NCI-H524 (cell line): Measurements from ENCODE around the gene SNRNP27.
"Not testable (repeated sequence)": the region's sequence is repeated elsewhere in the genome, so short reads cannot be mapped to it uniquely, and the experiment has no call there.

Experiments used
- DNase-seq, 2 experiments: peaks; one replicate each; lab custom pipeline; 2025; lab: John Stamatoyannopoulos, UW

SNRNP27 gene

DNA sequence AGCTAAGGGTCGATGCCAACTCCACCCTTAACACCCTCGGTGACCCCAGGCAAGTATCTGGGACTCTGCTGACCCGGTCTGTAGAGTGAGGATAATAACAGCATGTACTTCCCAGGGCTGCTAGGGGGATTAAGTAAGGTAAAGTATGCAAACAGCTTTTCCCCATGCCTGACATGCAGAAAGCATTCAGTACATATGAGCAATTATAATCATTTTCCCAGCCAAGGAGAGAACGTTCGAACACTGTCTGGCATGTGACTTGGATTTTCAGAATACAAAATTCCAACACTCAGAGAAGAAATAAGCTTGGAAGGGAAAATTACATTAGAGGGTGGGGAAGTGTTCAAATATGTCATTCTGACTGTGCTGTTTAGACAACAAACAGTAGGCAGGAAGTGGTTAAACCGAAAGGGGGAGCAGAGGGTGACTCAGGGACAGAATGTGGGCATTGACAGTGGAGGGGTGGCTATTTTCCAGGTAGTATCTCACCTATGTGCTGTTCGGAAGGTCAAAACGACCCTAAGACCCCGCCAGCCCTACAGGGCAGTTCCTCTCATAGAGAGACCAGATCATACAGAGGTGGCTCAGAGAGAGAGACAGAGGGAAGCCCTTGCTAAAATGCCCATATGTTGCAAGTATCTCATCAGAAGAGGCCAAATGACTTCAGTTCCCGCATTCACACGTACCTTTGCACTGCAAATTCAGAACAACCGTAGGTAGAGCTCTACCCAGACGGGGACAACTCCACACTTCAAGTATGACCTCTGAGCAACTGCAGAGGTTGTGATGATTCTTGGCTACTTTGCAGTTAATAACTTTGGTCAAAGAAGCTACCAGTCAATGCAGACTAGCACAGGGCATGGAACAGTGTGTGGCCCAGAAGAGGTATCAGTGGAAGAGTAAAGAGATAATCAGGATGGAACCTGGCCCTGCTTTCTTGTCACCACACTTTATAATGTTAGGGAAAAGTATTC is 52.9 kb downstream of the SNRNP27 start:
- no peak for DNase-seq

DNA sequence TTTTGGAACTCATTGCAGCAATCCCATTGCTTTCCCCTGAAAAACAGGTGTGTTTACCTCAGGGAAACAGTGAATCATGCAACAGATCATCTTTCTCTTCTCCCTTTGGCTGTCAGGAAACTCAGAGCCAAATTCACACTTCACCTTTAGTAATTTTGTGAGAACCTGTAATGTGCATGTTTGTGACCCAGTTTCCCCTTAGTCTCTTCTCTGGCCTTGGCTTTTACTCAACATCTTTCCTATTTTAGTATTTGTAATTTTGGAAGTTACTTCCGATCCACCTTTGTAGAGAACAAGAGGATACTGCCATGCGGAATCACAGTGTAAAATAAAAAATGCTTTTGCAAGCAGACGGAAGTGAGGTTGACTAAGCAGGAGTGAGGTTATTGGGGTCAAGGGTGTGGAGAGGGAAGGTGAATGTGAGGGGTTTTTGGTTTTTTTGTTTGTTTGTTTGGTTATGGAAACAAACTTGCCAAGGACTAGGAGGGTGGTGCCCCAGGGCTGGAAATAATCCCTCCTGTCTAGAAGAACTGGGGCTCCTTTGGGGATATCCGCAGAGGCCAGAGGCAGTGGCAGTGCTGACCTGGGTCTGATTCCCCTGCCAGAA is 53.7 kb downstream of the SNRNP27 start:
- DNase-seq = no peak

DNA sequence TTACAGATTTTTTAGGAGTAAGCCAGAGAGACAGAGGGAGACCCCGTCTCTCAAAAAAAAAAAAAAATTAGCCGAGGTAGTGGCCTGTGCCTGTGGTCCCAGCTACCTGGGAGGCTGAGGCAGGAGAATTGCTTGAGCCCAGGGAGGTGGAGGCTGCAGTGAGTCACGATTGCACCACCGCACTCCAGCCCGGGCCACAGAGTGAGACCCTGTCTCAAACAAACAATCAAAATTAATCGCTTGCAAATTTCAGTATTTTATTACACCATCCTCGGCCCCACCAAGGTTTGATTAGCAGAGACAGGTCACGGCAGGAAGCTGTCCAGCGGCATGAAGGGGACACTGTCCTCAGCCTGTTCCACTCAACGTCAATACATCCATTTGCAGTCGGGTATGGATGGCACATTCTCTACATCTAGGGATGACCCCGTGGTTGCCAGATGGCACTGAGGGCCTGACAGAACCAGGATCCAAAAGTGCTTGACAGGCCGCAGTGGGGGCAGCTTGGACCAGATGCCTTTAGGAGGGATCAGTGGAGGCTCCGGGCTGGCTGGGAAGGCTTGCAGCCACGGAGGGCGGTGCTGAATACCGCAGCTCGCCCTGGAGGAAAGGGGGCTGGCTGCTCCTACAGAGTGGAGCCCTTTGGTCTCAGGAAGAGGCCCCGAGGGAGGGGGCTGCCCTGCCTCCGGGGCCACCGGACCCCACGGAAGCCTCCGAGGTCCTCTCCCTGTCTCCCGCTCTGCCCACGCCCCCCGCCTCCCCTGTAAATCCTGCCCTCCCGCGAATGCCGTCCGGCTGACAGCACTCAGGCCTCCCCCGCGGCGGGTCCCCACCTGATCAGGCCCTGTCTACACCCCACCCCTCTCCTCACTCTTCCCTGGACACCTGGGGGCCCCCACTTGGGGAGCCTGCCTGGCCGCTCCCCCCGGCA is 54.5 kb downstream of the SNRNP27 start:
- DNase-seq = no peak

DNA sequence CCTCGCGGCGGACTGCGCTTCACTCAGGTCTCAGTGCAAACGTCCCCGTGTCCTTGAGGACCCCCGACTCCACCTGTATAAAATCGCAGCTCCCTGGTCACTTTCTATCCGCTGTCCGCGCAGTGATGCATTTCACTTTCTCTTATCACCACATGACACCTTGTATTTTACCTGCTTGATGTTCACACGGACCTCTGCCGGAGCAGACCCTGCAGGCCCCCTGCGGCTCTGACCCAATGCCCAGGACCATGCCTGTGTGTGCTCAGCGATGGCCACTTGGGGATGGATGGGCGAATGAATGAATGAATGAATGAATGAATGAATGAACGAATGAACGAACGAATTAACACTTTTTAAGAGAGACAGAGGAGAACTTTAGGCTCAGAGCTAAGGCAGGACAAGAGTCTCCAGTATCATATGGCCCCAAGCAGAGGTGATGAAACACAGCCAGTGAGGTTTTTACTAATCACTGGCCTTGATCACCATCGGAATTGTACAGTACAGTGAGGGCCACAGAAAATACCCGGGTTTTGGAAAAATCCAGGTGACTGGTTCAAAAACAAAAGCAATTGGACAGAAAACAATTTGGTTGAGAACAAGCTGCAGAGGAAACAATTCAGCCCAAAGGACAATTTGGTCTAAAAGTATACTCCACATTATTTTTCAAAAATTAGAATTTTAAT is 55.3 kb downstream of the SNRNP27 start:
- no peak for DNase-seq

DNA sequence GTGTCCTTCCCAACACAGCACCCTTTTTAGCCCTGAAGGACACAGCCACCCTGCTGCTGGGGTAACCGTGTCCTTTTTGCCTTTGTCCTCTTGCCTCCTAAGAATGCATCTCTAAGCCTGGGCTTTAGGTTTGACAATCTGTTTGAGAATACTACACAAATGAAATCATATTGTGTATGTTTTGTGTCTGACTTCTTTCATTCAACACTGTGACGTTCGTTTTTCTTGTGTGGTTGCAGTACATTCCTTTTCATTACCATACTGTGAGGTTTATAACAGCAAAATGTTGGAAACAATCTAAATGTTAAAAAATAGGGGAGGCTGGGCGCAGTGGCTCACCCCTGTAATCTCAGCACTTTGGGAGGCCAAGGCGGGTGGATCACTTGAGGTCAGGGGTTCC is 56.5 kb downstream of the SNRNP27 start:
- DNase-seq = no peak

DNA sequence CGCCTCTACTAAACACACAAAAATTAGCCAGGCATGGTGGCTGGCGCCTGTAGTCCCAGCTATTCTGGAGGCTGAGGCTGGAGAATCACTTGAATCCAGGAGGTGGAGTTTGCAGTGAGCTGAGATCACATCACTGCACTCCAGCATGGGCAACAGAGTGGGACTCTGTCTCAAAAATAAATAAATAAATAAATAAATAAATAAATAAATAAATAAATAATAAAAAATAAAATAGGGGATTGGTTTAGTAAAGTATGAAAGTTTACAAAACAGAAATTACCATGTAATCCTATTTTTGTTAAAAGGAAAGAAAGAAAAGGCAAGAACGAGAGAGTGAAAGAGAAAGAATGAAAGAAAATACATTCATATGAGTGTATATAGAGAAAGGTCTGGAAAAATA is 56.9 kb downstream of the SNRNP27 start:
- DNase-seq = not testable (repeated sequence)

DNA sequence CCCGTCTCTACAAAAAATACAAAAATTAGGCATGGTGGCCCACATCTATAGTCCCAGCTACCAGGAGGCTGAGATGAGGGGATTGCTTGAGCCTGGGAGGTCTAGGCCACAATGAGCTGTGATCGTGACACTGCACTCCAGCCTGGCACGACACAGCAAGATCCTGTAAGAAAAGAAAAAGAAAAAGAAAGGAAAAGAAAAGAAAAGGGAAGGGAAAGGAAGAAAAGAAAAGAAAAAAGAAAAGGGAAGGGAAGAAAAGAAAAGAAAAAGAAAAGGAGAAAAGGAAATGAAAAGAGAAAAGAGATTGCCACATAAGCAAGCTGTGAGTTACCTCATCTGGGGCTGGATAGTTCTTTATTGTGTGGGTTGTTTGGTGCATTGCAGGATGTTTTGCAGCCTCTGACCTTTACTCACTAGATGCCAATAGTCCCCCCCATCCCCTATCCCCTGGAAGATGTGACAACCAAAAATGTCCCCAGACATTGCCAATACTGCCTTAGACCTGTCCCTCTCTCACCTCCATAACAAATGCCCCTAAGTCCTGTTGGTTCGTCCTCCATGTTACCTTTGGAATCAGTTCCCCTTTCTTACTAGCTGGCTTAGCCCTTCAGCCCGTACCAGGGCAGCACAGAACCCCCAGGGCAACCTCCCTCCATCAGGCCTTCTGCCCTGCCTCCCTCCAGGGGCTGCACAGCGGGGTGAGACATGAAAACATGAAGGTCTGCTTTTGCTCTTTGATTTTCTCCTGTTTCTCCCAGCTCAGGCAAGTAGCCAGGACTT is 58.8 kb downstream of the SNRNP27 start:
- DNase-seq = no peak

DNA sequence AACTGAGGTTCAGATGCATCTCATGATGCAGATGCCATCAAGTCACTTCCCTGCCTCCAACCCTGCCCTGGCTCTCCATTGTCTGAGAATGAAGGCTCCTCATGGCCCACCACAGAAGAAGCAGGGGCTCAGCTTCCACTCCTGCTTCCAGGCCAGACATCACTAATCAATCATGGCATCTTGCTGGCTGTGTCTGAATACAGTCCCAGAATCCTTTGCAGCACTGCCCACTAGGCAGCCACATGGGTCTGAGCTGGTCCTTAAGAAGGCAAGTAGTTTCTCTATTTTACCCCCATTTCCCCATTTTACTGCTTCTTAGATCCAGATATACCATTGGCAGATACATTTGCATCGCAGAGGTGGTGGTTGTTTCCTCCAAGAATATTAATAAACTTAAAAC is 60.3 kb downstream of the SNRNP27 start:
- no peak for DNase-seq
